HCT116 (cell line): ENCODE results near the gene STAP2.

ENCODE experiments used
- EZH2 ChIP-seq: fragments of 200-600 bp; sonication (generic); IDR thresholded peaks from 2 replicates; pipeline ENCODE4 v1.6.1; 2017; ENCODE audit warnings: antibody characterized with exemption, mixed run types
- POLR2A ChIP-seq: IDR thresholded peaks from 2 replicates; pipeline ENCODE4 v1.7.0; 2011; ENCODE audit warnings: borderline replicate concordance; ENCODE audit not compliant: insufficient read depth, insufficient read length; ENCODE audit errors: extremely low read depth
- ZFX ChIP-seq: fragments of 450-650 bp; IDR thresholded peaks from 2 replicates; pipeline ENCODE4 v1.6.1; 2017
- TF ChIP-seq, protein P1 (sequence below), 3 experiments: fragments of 200-600 bp in 1 of 3; sonication (generic) in 1 of 3; IDR thresholded peaks in 2 of 3; conservative IDR thresholded peaks in 1 of 3; 2 replicates each; pipeline ENCODE4 v1.5.1; 2012 to 2017; ENCODE audit warnings: low read depth in 2 of 3, low read length in 2 of 3, antibody characterized with exemption in 1 of 3, borderline replicate concordance in 1 of 3, control low read depth in 1 of 3, mild to moderate bottlenecking in 1 of 3, mixed read lengths in 1 of 3, mixed run types in 1 of 3, moderate library complexity in 1 of 3; ENCODE audit not compliant: insufficient read depth in 1 of 3
- TF ChIP-seq, protein P2 (sequence below): IDR thresholded peaks from 2 replicates; pipeline ENCODE4 v1.6.1; 2012

DNA sequence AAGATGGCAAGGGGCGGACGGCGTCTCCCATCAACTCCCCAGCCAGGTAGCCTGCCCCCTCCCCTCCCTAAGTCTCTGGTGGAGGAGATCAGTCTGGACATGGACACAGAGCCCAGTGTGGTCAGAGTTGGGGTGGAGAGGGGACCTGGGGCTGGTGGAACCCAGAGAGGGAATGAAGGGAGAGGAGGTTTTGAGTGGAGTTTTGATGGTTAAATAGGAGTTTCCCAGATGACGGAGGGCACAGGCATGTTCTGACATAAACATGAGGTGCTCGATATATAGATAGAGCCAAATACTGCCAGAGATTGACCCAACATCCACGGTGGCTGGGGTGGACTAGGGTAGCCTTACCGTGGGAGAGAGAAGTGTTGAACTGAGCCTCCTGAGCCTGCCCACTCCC lies 20.2 kb downstream of the STAP2 start:
- TF ChIP-seq EZH2 (no peak), POLR2A (no peak), ZFX (no peak)
- TF ChIP-seq, protein P1, sequence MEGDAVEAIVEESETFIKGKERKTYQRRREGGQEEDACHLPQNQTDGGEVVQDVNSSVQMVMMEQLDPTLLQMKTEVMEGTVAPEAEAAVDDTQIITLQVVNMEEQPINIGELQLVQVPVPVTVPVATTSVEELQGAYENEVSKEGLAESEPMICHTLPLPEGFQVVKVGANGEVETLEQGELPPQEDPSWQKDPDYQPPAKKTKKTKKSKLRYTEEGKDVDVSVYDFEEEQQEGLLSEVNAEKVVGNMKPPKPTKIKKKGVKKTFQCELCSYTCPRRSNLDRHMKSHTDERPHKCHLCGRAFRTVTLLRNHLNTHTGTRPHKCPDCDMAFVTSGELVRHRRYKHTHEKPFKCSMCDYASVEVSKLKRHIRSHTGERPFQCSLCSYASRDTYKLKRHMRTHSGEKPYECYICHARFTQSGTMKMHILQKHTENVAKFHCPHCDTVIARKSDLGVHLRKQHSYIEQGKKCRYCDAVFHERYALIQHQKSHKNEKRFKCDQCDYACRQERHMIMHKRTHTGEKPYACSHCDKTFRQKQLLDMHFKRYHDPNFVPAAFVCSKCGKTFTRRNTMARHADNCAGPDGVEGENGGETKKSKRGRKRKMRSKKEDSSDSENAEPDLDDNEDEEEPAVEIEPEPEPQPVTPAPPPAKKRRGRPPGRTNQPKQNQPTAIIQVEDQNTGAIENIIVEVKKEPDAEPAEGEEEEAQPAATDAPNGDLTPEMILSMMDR (IDR thresholded peaks at IDR 0.05 in 2 of 3, conservative IDR thresholded peaks at IDR 0.05 in 1 of 3; ENCODE audit: borderline replicate concordance in 1 of 3, insufficient read depth in 1 of 3, low read depth in 2 of 3, low read length in 2 of 3), result no peak
- TF ChIP-seq, protein P2, sequence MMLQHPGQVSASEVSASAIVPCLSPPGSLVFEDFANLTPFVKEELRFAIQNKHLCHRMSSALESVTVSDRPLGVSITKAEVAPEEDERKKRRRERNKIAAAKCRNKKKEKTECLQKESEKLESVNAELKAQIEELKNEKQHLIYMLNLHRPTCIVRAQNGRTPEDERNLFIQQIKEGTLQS, result no peak
